Osteocyte (in vitro differentiated cells): ENCODE data around the gene TGM1. TPM values are rescaled to one million over a fixed set of nuclear protein-coding genes. Genes with fewer than 3 reads are reported as not detected.
"Not testable (repeated sequence)": the region's sequence is repeated elsewhere in the genome, so short reads cannot be mapped to it uniquely, and the experiment has no call there.

Experiments
- DNase-seq: peaks from one replicate; pipeline ENCODE4 v3.0.0; 2021; ENCODE audit warnings: mixed read lengths; ENCODE audit not compliant: unreplicated experiment; ENCODE audit errors: extremely low spot score
- H3K27ac Mint-ChIP-seq: one replicate; pipeline ENCODE4 v1.8.0; 2021; ENCODE audit warnings: mild to moderate bottlenecking, mixed read lengths; ENCODE audit not compliant: unreplicated experiment
- H3K27me3 Mint-ChIP-seq: one replicate; pipeline ENCODE4 v1.8.0; 2021; ENCODE audit warnings: mixed read lengths; ENCODE audit not compliant: unreplicated experiment
- H3K36me3 Mint-ChIP-seq: one replicate; pipeline ENCODE4 v1.8.0; 2021; ENCODE audit warnings: mixed read lengths; ENCODE audit not compliant: unreplicated experiment
- H3K4me1 Mint-ChIP-seq: one replicate; pipeline ENCODE4 v1.8.0; 2021; ENCODE audit warnings: mixed read lengths; ENCODE audit not compliant: unreplicated experiment
- H3K4me3 Mint-ChIP-seq: one replicate; pipeline ENCODE4 v1.8.0; 2021; ENCODE audit warnings: mild to moderate bottlenecking, moderate library complexity, mixed read lengths; ENCODE audit not compliant: unreplicated experiment
- H3K9me3 Mint-ChIP-seq: one replicate; pipeline ENCODE4 v1.8.0; 2021; ENCODE audit warnings: mixed read lengths; ENCODE audit not compliant: unreplicated experiment
- total RNA-seq: library from RNA; stranded (reverse); gene quantifications from 2 replicates; pipeline ENCODE4 v1.2.1, GENCODE V29; 2021
- TF ChIP-seq, protein P1 (sequence below): fragments of 200-600 bp; sonication (generic); IDR thresholded peaks from 2 replicates; pipeline ENCODE4 v1.5.0; 2021; ENCODE audit warnings: antibody characterized with exemption, mild to moderate bottlenecking, moderate library complexity

The TGM1 gene
- total RNA-seq, 1 donor from 2014 or later: 2.1 TPM

DNA sequence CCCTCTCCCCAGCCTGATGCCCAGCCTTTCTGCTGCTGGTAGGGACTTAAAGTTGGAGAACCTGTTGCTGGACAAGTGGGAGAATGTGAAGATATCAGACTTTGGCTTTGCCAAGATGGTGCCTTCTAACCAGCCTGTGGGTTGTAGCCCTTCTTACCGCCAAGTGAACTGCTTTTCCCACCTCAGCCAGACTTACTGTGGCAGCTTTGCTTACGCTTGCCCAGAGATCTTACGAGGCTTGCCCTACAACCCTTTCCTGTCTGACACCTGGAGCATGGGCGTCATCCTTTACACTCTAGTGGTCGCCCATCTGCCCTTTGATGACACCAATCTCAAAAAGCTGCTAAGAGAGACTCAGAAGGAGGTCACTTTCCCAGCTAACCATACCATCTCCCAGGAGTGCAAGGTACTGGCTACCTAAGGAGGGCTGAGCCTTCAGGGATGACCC, 55.8 kb downstream of the TGM1 start:
- Mint-ChIP-seq H3K27ac (no peak overlapping the region), H3K4me1 (peaks cover 8% of the 10 kb centered on the region), H3K36me3 (peaks cover 50% of the 10 kb centered on the region), H3K4me3 (no peak overlapping the region), H3K27me3 (no peaks in the 10 kb centered on the region), H3K9me3 (peaks cover 5% of the 10 kb centered on the region)
- TF ChIP-seq, protein P1, sequence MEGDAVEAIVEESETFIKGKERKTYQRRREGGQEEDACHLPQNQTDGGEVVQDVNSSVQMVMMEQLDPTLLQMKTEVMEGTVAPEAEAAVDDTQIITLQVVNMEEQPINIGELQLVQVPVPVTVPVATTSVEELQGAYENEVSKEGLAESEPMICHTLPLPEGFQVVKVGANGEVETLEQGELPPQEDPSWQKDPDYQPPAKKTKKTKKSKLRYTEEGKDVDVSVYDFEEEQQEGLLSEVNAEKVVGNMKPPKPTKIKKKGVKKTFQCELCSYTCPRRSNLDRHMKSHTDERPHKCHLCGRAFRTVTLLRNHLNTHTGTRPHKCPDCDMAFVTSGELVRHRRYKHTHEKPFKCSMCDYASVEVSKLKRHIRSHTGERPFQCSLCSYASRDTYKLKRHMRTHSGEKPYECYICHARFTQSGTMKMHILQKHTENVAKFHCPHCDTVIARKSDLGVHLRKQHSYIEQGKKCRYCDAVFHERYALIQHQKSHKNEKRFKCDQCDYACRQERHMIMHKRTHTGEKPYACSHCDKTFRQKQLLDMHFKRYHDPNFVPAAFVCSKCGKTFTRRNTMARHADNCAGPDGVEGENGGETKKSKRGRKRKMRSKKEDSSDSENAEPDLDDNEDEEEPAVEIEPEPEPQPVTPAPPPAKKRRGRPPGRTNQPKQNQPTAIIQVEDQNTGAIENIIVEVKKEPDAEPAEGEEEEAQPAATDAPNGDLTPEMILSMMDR: no peak
- DNase-seq: no peak

DNA sequence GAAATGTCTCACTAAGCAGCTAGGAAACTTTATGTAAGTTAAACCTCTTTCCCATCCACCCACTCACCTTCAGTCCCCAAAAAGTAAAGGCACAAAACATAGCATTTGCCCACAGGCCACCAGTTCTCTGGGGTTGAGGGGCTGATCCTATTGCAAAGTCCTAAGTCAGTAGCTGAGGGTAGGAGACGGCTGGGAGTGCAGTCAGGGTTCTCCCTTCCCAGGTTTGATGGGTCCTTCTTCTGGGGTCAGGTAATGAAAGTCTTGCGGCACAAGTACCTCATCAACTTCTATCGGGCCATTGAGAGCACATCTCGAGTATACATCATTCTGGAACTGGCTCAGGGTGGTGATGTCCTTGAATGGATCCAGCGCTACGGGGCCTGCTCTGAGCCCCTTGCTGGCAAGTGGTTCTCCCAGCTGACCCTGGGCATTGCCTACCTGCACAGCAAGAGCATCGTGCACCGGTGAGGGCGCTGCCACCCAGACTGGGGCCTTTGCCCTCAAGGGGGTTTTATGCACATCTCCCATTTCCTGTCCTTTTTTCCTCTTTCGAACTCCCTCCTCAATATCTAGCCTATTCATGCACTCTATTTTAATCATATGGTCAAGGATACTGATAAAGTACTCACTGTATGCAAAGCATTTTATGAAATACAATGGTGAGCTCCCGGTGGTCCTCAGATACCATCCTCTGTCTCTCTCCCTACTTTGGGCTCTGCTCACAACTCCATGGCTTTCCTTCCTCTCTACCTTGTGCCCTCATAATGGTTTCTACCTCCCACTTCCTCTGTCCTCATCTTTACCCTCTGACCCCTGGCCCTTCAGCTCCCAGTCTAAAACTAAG, 56.5 kb downstream of the TGM1 start:
- H3K36me3 Mint-ChIP-seq: peaks cover 54% of the 10 kb centered on the region

DNA sequence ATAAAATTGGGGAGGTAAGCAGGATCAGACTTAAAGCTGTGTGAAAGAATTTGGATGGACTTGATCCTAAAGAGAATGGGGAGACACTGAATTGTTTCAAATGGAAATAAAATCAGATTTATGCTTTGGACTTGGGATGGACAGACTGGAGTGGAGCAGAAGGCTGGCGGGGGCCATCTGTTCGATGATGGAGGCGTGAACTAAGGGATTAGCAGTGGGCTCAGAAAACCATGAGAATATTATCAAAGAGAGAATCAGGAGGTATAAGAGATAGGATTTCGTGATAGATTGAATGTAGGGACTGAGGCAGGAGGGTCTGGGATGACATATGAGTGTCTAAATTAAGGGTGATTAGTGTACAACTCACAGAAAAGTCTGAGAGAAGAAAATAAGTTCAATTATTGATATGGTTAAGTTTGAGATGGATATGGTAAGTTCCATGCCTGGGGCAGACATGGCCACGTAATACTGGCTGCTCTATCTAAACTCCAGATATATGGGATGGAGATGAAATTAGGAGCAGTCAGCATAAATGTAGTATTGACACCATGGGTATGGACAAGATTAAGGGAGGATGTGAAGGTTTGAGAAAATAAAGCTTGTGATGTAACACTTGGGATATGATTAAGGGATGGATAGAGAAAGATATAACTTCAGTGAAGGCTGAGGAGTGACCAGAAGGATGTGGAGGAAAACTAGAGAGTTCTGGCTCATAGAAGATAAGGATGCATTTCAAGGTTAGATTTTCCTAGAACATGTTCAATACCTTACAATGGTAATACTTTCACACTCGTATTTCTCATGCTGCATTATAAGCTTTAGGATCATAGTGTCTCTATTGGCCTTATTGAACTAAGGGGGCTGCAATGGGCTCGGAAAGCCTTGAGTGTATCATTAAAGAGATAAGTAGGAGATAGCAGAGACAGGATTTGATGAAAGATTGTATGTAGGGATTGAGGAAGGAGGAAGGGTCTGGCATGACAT, 58.5 kb downstream of the TGM1 start:
- no peaks in the 10 kb centered on the region for H3K4me1 Mint-ChIP-seq
- TF ChIP-seq, protein P1: no peak
- H3K9me3 Mint-ChIP-seq: peaks cover 5% of the 10 kb centered on the region
- no peak for DNase-seq
- peaks cover 45% of the 10 kb centered on the region for H3K36me3 Mint-ChIP-seq
- H3K27me3 Mint-ChIP-seq: no peaks in the 10 kb centered on the region
- no peak overlapping the region for H3K27ac Mint-ChIP-seq
- H3K4me3 Mint-ChIP-seq: no peak overlapping the region

More for the DNA sequence above, 56.5 kb downstream of the TGM1 start:
- TF ChIP-seq, protein P1: no peak
- Mint-ChIP-seq H3K27me3 (no peaks in the 10 kb centered on the region), H3K27ac (no peak overlapping the region), H3K4me3 (no peak overlapping the region), H3K9me3 (peaks cover 5% of the 10 kb centered on the region), H3K4me1 (peaks cover 5% of the 10 kb centered on the region)
- no peak for DNase-seq

DNA sequence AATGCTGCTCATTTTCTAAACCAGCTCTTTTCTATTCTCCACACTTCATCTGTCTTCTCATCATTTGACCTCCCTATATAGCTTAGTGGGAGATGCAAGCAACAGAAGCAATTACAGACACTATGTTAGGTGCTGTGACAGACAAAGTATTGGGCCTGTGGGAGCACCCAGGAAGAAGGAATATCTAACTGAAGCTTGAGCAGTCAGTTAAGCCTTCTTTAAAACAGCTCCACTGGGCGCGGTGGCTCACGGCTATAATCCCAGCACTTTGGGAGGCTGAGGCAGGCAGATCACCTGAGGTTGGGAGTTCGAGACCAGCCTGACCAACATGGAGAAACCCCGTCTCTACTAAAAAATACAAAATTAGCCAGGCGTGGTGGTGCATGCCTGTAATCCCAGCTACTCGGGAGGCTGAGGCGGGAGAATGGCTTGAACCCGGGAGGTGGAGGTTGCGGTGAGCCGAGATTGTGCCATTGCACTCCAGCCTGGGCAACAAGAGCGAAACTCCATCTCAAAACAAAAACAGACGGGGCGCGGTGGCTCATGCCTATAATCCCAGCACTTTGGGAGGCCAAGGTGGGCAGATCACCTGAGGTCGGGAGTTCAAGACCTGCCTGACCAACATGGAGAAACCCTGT, 59.6 kb downstream of the TGM1 start:
- H3K4me3 Mint-ChIP-seq, H3K4me1 Mint-ChIP-seq, H3K9me3 Mint-ChIP-seq, H3K27me3 Mint-ChIP-seq, H3K27ac Mint-ChIP-seq, DNase-seq: not testable (repeated sequence)
- peaks cover 48% of the 10 kb centered on the region for H3K36me3 Mint-ChIP-seq

DNA sequence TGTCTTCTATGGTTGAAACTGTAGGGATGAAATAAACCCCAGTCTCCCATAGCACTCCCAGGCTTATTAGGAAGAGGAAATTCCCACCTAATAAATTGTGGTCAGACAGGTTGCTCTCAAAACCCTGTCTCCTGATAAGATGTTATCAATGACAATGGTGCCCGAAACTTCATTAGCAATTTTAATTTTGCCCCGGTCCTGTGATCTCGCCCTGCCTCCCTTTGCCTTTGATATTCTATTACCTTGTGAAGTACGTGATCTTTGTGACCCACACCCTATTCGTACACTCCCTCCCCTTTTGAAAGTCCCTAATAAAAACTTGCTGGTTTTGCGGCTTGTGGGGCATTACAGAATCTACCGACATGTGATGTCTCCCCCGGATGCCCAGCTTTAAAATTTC, 60.4 kb downstream of the TGM1 start:
- not testable (repeated sequence) for H3K9me3 Mint-ChIP-seq, H3K27me3 Mint-ChIP-seq, H3K4me3 Mint-ChIP-seq, DNase-seq, H3K27ac Mint-ChIP-seq, H3K4me1 Mint-ChIP-seq
- peaks cover 41% of the 10 kb centered on the region for H3K36me3 Mint-ChIP-seq

Other genes with a start within 250 kb of the TGM1 start
- gene CARMIL3, start 211.2 kb downstream of the TGM1 start, total RNA-seq: 0.31 and 0.35 TPM in 2 replicates
- not detected in 2 replicates for gene CPNE6, start 191.6 kb downstream of the TGM1 start, total RNA-seq
- 66.0 and 75.1 TPM in 2 replicates for gene PCK2, start 168.9 kb downstream of the TGM1 start, total RNA-seq
- 50.2 and 52.8 TPM in 2 replicates for gene DCAF11, start 148.4 kb downstream of the TGM1 start, total RNA-seq
- gene NRL, start 148.2 kb downstream of the TGM1 start, total RNA-seq: 1.2 and 1.9 TPM in 2 replicates
- gene FITM1, start 132.5 kb downstream of the TGM1 start, total RNA-seq: 0.63 and 0.73 TPM in 2 replicates
- 154 and 156 TPM in 2 replicates for gene PSME1, start 127.0 kb downstream of the TGM1 start, total RNA-seq
- 13.6 and 15.6 TPM in 2 replicates for gene EMC9, start 121.6 kb downstream of the TGM1 start, total RNA-seq
- gene PSME2, start 116.6 kb downstream of the TGM1 start, total RNA-seq: 86.2 and 91.8 TPM in 2 replicates
- gene RNF31, start 115.7 kb downstream of the TGM1 start, total RNA-seq: 65.9 and 66.5 TPM in 2 replicates
- gene IRF9, start 101.9 kb downstream of the TGM1 start, total RNA-seq: 58.9 and 62.5 TPM in 2 replicates
- 8.1 and 11.5 TPM in 2 replicates for gene REC8, start 91.1 kb downstream of the TGM1 start, total RNA-seq
- gene IPO4, start 74.4 kb downstream of the TGM1 start, total RNA-seq: 34.6 and 36.5 TPM in 2 replicates
- gene TM9SF1, start 67.7 kb downstream of the TGM1 start, total RNA-seq: 69.5 and 81.8 TPM in 2 replicates
- not detected in 2 replicates for gene TSSK4, start 57.5 kb downstream of the TGM1 start, total RNA-seq
- 38.1 and 45.3 TPM in 2 replicates for gene CHMP4A, start 49.7 kb downstream of the TGM1 start, total RNA-seq
- gene MDP1, start 47.1 kb downstream of the TGM1 start, total RNA-seq: 23.8 and 25.4 TPM in 2 replicates
- gene NEDD8, start 30.8 kb downstream of the TGM1 start, total RNA-seq: 158 and 164 TPM in 2 replicates
- 61.7 and 68.7 TPM in 2 replicates for gene GMPR2, start 30.2 kb downstream of the TGM1 start, total RNA-seq
- 69.2 and 75.7 TPM in 2 replicates for gene TINF2, start 20.6 kb downstream of the TGM1 start, total RNA-seq
- gene RABGGTA, start 8.4 kb upstream of the TGM1 start, total RNA-seq: 26.1 and 30.8 TPM in 2 replicates
- gene DHRS1, start 36.6 kb upstream of the TGM1 start, total RNA-seq: 24.6 and 27.0 TPM in 2 replicates
- gene NOP9, start 36.7 kb upstream of the TGM1 start, total RNA-seq: 27.8 and 28.2 TPM in 2 replicates
- not detected in 2 replicates for gene CIDEB, start 44.8 kb upstream of the TGM1 start, total RNA-seq
- gene LTB4R2, start 47.0 kb upstream of the TGM1 start, total RNA-seq: 12.5 and 14.9 TPM in 2 replicates
- 10.0 and 11.3 TPM in 2 replicates for gene LTB4R, start 48.3 kb upstream of the TGM1 start, total RNA-seq
- 25.3 and 26.5 TPM in 2 replicates for gene ADCY4, start 71.9 kb upstream of the TGM1 start, total RNA-seq
- 0.78 and 1.3 TPM in 2 replicates for gene RIPK3, start 76.8 kb upstream of the TGM1 start, total RNA-seq
- gene NFATC4, start 105.0 kb upstream of the TGM1 start, total RNA-seq: 197 and 223 TPM in 2 replicates
- gene NYNRIN, start 135.8 kb upstream of the TGM1 start, total RNA-seq: 39.6 and 40.2 TPM in 2 replicates
- 5.5 and 6.1 TPM in 2 replicates for gene CBLN3, start 166.5 kb upstream of the TGM1 start, total RNA-seq
- gene KHNYN, start 166.8 kb upstream of the TGM1 start, total RNA-seq: 59.9 and 60.9 TPM in 2 replicates
- 53.9 and 54.6 TPM in 2 replicates for gene SDR39U1, start 179.6 kb upstream of the TGM1 start, total RNA-seq
- not detected in 2 replicates for gene CMA1, start 245.1 kb upstream of the TGM1 start, total RNA-seq